ENCODE results near the gene TRIM63.

The TRIM63 gene

GRCh38 chr1:26050248-26050640 lies 17.2 kb downstream of the TRIM63 start:
- no peak overlapping the region for H3K27ac ChIP-seq
- TF ChIP-seq CTCF (conservative IDR thresholded peaks at IDR 0.05), result no peak

- no peak for TF ChIP-seq CTCF (conservative IDR thresholded peaks at IDR 0.05)
- no peak overlapping the region for H3K27ac ChIP-seq
These were observed 17.7 kb downstream of the TRIM63 start for GRCh38 chr1:26049531-26050247.

GRCh38 chr1:26047278-26047874 lies 20.1 kb downstream of the TRIM63 start:
- no peak overlapping the region for H3K27ac ChIP-seq
- no peak for TF ChIP-seq CTCF (conservative IDR thresholded peaks at IDR 0.05)

- H3K27ac ChIP-seq, result no peak overlapping the region
- TF ChIP-seq CTCF (conservative IDR thresholded peaks at IDR 0.05), result no peak
These were observed 21.0 kb downstream of the TRIM63 start for GRCh38 chr1:26046246-26047095.

GRCh38 chr1:26045722-26046245 lies 21.6 kb downstream of the TRIM63 start, which contains the start of gene SLC30A2:
Gene SLC30A2 (minus strand): TSS chr1:26046118. CDS start chr1:26045896, 222 bp downstream.
- no peak for TF ChIP-seq CTCF (conservative IDR thresholded peaks at IDR 0.05)
- H3K27ac ChIP-seq, result no peak within 1 kb of the TSS

GRCh38 chr1:26044971-26045721 lies 22.3 kb downstream of the TRIM63 start:
- no peak for TF ChIP-seq CTCF (conservative IDR thresholded peaks at IDR 0.05)
- no peak overlapping the region for H3K27ac ChIP-seq
